Keratinocyte (primary cell): ENCODE measurements around the gene CAD. TPM values are rescaled to one million over a fixed set of nuclear protein-coding genes. Genes with fewer than 3 reads are reported as not detected.

Experiments used
- DNase-seq: peaks from one replicate; pipeline ENCODE4 v3.0.0-alpha.2; 2011; ENCODE audit warnings: low read depth, missing footprints, low spot score
- FAIRE-seq: peaks from 2 replicates; lab custom pipeline; 2011; peaks lifted over from hg19 to GRCh38; lab: Jason Lieb, UNC
- H2AFZ ChIP-seq: 2 replicates; pipeline ENCODE4 v1.6.0; 2012; ENCODE audit warnings: low read length, control low read depth, inconsistent platforms; ENCODE audit not compliant: control insufficient read depth
- H3K27ac ChIP-seq: 2 replicates; pipeline ENCODE4 v1.5.1; 2011; ENCODE audit warnings: low read length; ENCODE audit not compliant: control insufficient read depth, insufficient read depth
- H3K27me3 ChIP-seq: 3 replicates; pipeline ENCODE4 v1.6.0; 2011; ENCODE audit warnings: low read length; ENCODE audit not compliant: control insufficient read depth, insufficient read depth; ENCODE audit errors: extremely low read depth
- H3K36me3 ChIP-seq, 2 experiments: 2 replicates in 1 of 2; 3 replicates in 1 of 2; pipeline ENCODE4 v1.5.1; 2011; ENCODE audit warnings: low read length in 2 of 2, mild to moderate bottlenecking in 1 of 2; ENCODE audit not compliant: control insufficient read depth in 2 of 2, insufficient read depth in 2 of 2; ENCODE audit errors: extremely low read depth in 1 of 2
- H3K4me1 ChIP-seq: 3 replicates; pipeline ENCODE4 v1.5.1; 2011; ENCODE audit warnings: low read length; ENCODE audit not compliant: control insufficient read depth, insufficient read depth; ENCODE audit errors: extremely low read depth
- H3K4me2 ChIP-seq: 3 replicates; pipeline ENCODE4 v1.6.0; 2011; ENCODE audit warnings: low read depth, low read length; ENCODE audit not compliant: control insufficient read depth, insufficient read depth; ENCODE audit errors: extremely low read depth
- H3K4me3 ChIP-seq, 3 experiments: fragments of 200-600 bp in 1 of 3; sonication (generic) in 1 of 3; 2 replicates in 2 of 3; 3 replicates in 1 of 3; pipeline ENCODE4 v1.5.1; 2011 to 2016; ENCODE audit warnings: low read length in 3 of 3, mild to moderate bottlenecking in 3 of 3, control low read depth in 2 of 3, inconsistent platforms in 1 of 3, low read depth in 1 of 3, mixed read lengths in 1 of 3, mixed run types in 1 of 3, moderate library complexity in 1 of 3; ENCODE audit not compliant: control insufficient read depth in 2 of 3, insufficient read depth in 2 of 3; ENCODE audit errors: extremely low read depth in 1 of 3
- H3K79me2 ChIP-seq: 2 replicates; pipeline ENCODE4 v1.6.0; 2012; ENCODE audit warnings: low read length; ENCODE audit not compliant: control insufficient read depth, insufficient read depth
- H3K9ac ChIP-seq: 3 replicates; pipeline ENCODE4 v1.6.0; 2011; ENCODE audit warnings: low read length; ENCODE audit not compliant: control insufficient read depth, insufficient read depth; ENCODE audit errors: extremely low read depth
- H3K9me1 ChIP-seq: 3 replicates; pipeline ENCODE4 v1.6.0; 2011; ENCODE audit warnings: low read length; ENCODE audit not compliant: control insufficient read depth, insufficient read depth; ENCODE audit errors: extremely low read depth
- H3K9me3 ChIP-seq: 2 replicates; pipeline ENCODE4 v1.5.1; 2012; ENCODE audit warnings: low read depth, low read length; ENCODE audit not compliant: control insufficient read depth
- H4K20me1 ChIP-seq: 3 replicates; pipeline ENCODE4 v1.6.0; 2011; ENCODE audit warnings: low read length; ENCODE audit not compliant: control insufficient read depth, insufficient read depth; ENCODE audit errors: extremely low read depth
- EZH2 ChIP-seq: IDR thresholded peaks from one replicate; pipeline ENCODE4 v1.6.1; 2012; ENCODE audit warnings: inconsistent platforms, mild to moderate bottlenecking, low read length, moderate library complexity
- dilution Hi-C: fragments of 300-500 bp; cut with MboI; formaldehyde crosslinking; loops from one replicate; pipeline ENCODE4 v1.7.0; 2020; ENCODE audit warnings: low sequenced_read_pairs; ENCODE audit not compliant: extremely low pct_ligation_motif_present
- polyA plus RNA-seq, 5 experiments: library from polyadenylated mRNA; depleted of rRNA in 3 of 5; stranded (reverse) in 3 of 5; stranded (forward) in 1 of 5; unstranded in 1 of 5; fragments of >200 nt; gene quantifications; 1 replicate in 1 of 5; 2 replicates in 3 of 5; 3 replicates in 1 of 5; pipeline versions ENCODE4 v1.2.1 to v1.2.3, GENCODE V29; 2011 to 2012; ENCODE audit warnings: missing spikeins in 2 of 5, low read depth in 1 of 5, low replicate concordance in 1 of 5
- TF ChIP-seq, protein P1 (sequence below), 3 experiments: IDR thresholded peaks in 1 of 3; conservative IDR thresholded peaks in 1 of 3; optimal IDR thresholded peaks in 1 of 3; 2 replicates in 2 of 3; 3 replicates in 1 of 3; pipeline versions ENCODE3 to v1.5.1; 2011; ENCODE audit warnings: low read length in 3 of 3, mild to moderate bottlenecking in 3 of 3, moderate library complexity in 2 of 3, control low read depth in 1 of 3, inconsistent platforms in 1 of 3; ENCODE audit not compliant: insufficient read depth in 2 of 3; ENCODE audit errors: extremely low read depth in 1 of 3

Gene CAD
- polyA plus RNA-seq, 1 donor (not counting 4 experiments of a cell fraction or from before 2014, with no cell fraction given), result 21.0 TPM

DNA sequence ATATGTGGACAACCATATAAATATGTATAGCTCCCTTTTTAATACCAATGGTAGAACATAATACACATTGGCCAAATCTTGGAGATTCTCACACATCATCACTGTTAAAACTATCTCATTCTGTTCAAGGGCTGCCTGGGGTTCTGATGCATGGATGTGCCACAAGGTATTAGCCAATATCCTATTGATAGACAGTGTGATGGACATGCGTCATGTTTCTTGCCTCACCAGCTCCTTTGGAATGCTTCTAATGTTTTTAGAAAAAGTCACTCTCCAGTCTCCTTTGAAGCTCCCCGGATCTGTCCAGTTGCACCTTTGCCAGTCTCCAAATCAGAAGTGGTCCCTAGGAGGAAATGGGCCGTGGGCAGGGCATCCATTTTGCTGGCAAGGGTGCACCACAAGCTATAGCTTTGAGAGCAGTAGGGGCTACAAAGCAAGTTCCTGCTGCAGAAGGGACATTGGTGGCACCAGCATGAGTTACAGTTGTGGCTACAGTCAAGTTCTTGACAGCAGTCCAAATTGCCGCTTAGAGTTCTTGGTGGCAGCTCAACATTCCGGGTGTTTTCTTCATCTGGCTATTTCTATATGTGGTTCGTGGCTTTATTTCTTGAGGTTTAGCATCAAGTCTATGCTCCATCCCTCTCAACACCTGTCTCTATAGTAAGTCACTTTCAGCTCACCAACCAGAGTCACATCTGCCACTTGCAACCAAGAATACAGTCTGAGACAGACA is 30.4 kb upstream of the CAD start:
- Histone ChIP-seq H4K20me1 (no peaks in the 10 kb centered on the region), H3K27me3 (no peaks in the 10 kb centered on the region), H2AFZ (no peak overlapping the region), H3K9ac (no peak overlapping the region), H3K4me2 (no peak overlapping the region), H3K4me1 (no peaks in the 10 kb centered on the region), H3K36me3 (no peaks in the 10 kb centered on the region), H3K9me1 (no peaks in the 10 kb centered on the region), H3K27ac (no peak overlapping the region), H3K79me2 (no peaks in the 10 kb centered on the region), H3K4me3 (no peak overlapping the region), H3K9me3 (no peaks in the 10 kb centered on the region)
- dilution Hi-C loops, result no loop called here
- TF ChIP-seq EZH2, result no peak
- FAIRE-seq (no peak), DNase-seq (no peak)

DNA sequence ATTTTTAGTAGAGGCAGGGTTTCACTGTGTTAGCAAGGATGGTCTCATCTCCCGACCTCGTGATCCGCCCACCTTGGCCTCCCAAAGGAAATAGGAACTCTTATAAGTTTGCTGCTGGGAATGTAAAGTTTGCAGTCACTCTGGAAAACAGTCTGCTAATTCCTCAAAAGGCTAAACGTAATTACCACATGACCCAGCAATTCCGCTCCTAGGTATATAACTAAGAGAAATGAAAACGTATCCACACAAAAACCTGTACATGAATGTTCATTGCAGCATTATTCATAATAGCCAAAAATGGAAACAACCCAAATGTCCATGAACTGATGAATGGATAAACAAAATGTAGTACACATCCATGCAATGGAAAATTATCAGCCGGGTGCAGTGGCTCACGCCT is 27.2 kb upstream of the CAD start:
- no peak overlapping the region for H2AFZ ChIP-seq
- no peak for DNase-seq
- no peak overlapping the region for H3K9ac ChIP-seq
- no peaks in the 10 kb centered on the region for H3K36me3 ChIP-seq
- H3K27me3 ChIP-seq, result no peaks in the 10 kb centered on the region
- FAIRE-seq, result no peak
- H3K79me2 ChIP-seq, result no peaks in the 10 kb centered on the region
- H3K27ac ChIP-seq, result no peak overlapping the region
- H3K4me2 ChIP-seq, result no peak overlapping the region
- no peaks in the 10 kb centered on the region for H4K20me1 ChIP-seq
- H3K9me3 ChIP-seq, result no peaks in the 10 kb centered on the region
- dilution Hi-C loops, result no loop called here
- no peaks in the 10 kb centered on the region for H3K9me1 ChIP-seq
- no peak for TF ChIP-seq EZH2
- TF ChIP-seq, protein P1, sequence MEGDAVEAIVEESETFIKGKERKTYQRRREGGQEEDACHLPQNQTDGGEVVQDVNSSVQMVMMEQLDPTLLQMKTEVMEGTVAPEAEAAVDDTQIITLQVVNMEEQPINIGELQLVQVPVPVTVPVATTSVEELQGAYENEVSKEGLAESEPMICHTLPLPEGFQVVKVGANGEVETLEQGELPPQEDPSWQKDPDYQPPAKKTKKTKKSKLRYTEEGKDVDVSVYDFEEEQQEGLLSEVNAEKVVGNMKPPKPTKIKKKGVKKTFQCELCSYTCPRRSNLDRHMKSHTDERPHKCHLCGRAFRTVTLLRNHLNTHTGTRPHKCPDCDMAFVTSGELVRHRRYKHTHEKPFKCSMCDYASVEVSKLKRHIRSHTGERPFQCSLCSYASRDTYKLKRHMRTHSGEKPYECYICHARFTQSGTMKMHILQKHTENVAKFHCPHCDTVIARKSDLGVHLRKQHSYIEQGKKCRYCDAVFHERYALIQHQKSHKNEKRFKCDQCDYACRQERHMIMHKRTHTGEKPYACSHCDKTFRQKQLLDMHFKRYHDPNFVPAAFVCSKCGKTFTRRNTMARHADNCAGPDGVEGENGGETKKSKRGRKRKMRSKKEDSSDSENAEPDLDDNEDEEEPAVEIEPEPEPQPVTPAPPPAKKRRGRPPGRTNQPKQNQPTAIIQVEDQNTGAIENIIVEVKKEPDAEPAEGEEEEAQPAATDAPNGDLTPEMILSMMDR (optimal IDR thresholded peaks at IDR 0.05 in 1 of 3, IDR thresholded peaks at IDR 0.05 in 1 of 3, conservative IDR thresholded peaks at IDR 0.05 in 1 of 3; ENCODE audit: extremely low read depth in 1 of 3, insufficient read depth in 2 of 3, low read length in 3 of 3), result no peak
- H3K4me1 ChIP-seq, result no peaks in the 10 kb centered on the region
- no peak overlapping the region for H3K4me3 ChIP-seq
